Measurements from ENCODE around the gene SPATA12.

Gene SPATA12

GRCh38 chr3:57116501-57116900 is 56.0 kb downstream of the SPATA12 start:
- DNase-seq (ENCODE audit: low spot score) = no peak

GRCh38 chr3:57118254-57118653 is 57.8 kb downstream of the SPATA12 start:
- DNase-seq (ENCODE audit: low spot score) = no peak

DNA sequence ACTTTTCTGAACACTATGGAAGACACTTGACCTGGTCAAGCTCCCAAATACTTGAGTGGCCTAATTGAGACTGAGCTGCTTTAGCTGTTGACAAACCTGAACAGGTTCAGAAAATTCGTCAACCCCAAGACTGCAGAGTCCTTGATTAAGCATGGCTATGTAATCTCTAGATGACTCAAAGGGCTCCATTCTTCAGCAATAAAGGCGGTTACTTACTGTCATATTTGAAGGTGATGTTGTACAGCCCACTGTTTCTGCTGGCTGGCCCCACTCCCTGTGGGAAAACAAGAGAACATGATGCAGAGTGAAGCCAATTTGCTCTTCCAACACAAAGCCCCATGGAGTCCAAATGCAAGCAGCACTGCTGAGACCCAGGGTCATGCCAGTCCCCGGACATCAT is 59.6 kb downstream of the SPATA12 start:
- DNase-seq (ENCODE audit: low spot score) = no peak

GRCh38 chr3:57120451-57121174 is 60.1 kb downstream of the SPATA12 start:
- no peak for DNase-seq (ENCODE audit: low spot score)
